HG02588 (cell line): Measurements from ENCODE around the gene BMAL2.

Experiments used
- ATAC-seq: cut with Tn5 transposase; IDR thresholded peaks from one replicate; pipeline ENCODE4 v1.9.1; 2021; ENCODE audit warnings: mild to moderate bottlenecking, moderate library complexity; ENCODE audit not compliant: unreplicated experiment

Gene BMAL2

GRCh38 chr12:27319848-27320247, 12.8 kb upstream of the BMAL2 start:
- no peak for ATAC-seq

- no peak for ATAC-seq
These were observed 8.1 kb upstream of the BMAL2 start for GRCh38 chr12:27324530-27324929.

GRCh38 chr12:27330846-27331245, 1.8 kb upstream of the BMAL2 start:
- ATAC-seq = no peak

GRCh38 chr12:27331291-27331926, 1.2 kb upstream of the BMAL2 start:
- ATAC-seq = no peak

GRCh38 chr12:27331927-27332324, 710 bp upstream of the BMAL2 start:
- ATAC-seq = no peak

- ATAC-seq = no peak
These were observed 276 bp upstream of the BMAL2 start for GRCh38 chr12:27332407-27332713.

- ATAC-seq = peak; percentile 38
These were observed 870 bp downstream of the BMAL2 start for GRCh38 chr12:27333403-27334009.

GRCh38 chr12:27334042-27334720, 1.5 kb downstream of the BMAL2 start:
- no peak for ATAC-seq

GRCh38 chr12:27334721-27335082, 2.1 kb downstream of the BMAL2 start:
- no peak for ATAC-seq

- ATAC-seq = no peak
These were observed 3.0 kb downstream of the BMAL2 start for GRCh38 chr12:27335364-27336281.

GRCh38 chr12:27336282-27336653, 3.6 kb downstream of the BMAL2 start:
- ATAC-seq = no peak

GRCh38 chr12:27337376-27337775, 4.7 kb downstream of the BMAL2 start:
- no peak for ATAC-seq

- ATAC-seq = no peak
These were observed 5.8 kb downstream of the BMAL2 start for GRCh38 chr12:27338473-27338872.

GRCh38 chr12:27340971-27341370, 8.3 kb downstream of the BMAL2 start:
- ATAC-seq = no peak

- no peak for ATAC-seq
These were observed 9.9 kb downstream of the BMAL2 start for GRCh38 chr12:27342536-27342935.

GRCh38 chr12:27343255-27344000, 10.8 kb downstream of the BMAL2 start:
- ATAC-seq = no peak

- ATAC-seq = no peak
These were observed 11.6 kb downstream of the BMAL2 start for GRCh38 chr12:27344246-27344645.

- no peak for ATAC-seq
These were observed 12.1 kb downstream of the BMAL2 start for GRCh38 chr12:27344760-27345159.

- no peak for ATAC-seq
These were observed 12.7 kb downstream of the BMAL2 start for GRCh38 chr12:27345376-27345775.

GRCh38 chr12:27347779-27348178, 15.1 kb downstream of the BMAL2 start:
- ATAC-seq = no peak

GRCh38 chr12:27351476-27351875, 18.8 kb downstream of the BMAL2 start:
- ATAC-seq = no peak
